Suprapubic skin (tissue), 4 donors: ENCODE measurements around the gene SMAD4. TPM values are rescaled to one million over a fixed set of nuclear protein-coding genes. Genes with fewer than 3 reads are reported as not detected.

Experiments used
- DNase-seq, 2 donors: peaks; one replicate each; pipeline ENCODE4 v3.0.0-alpha.2; 2019; ENCODE audit warnings: low spot score in 2 of 2
- H3K27ac ChIP-seq: fragments of 200-600 bp; sonication (generic); one replicate; pipeline ENCODE4 v1.5.1; 2019
- H3K27me3 ChIP-seq: fragments of 200-600 bp; sonication (generic); one replicate; pipeline ENCODE4 v1.5.1; 2019
- H3K36me3 ChIP-seq: fragments of 200-600 bp; sonication (generic); one replicate; pipeline ENCODE4 v1.5.1; 2019
- H3K4me1 ChIP-seq: fragments of 200-600 bp; sonication (generic); one replicate; pipeline ENCODE4 v1.5.1; 2019
- H3K4me3 ChIP-seq: fragments of 200-600 bp; sonication (generic); one replicate; pipeline ENCODE4 v1.5.1; 2019; ENCODE audit warnings: mild to moderate bottlenecking
- H3K9me3 ChIP-seq: fragments of 200-600 bp; sonication (generic); one replicate; pipeline ENCODE4 v1.5.1; 2019
- EP300 ChIP-seq: sonication (generic); formaldehyde crosslinking; IDR thresholded peaks from one replicate; pipeline ENCODE4 v1.6.1; 2017; ENCODE audit warnings: antibody characterized with exemption
- POLR2A ChIP-seq, 2 donors: fragments of 450-650 bp; IDR thresholded peaks; one replicate each; pipeline ENCODE4 v1.6.1; 2017; ENCODE audit warnings: antibody characterized with exemption in 2 of 2, mild to moderate bottlenecking in 2 of 2, moderate library complexity in 2 of 2
- POLR2AphosphoS5 ChIP-seq, 3 donors: sonication (generic); formaldehyde crosslinking; IDR thresholded peaks; one replicate each; pipeline ENCODE4 v1.6.1; 2017; ENCODE audit warnings: antibody characterized with exemption in 3 of 3
- WGBS: methylation state at CpG from one replicate; pipeline ENCODE4 v1.1.5; 2018; 5-methylcytosine and 5-hydroxymethylcytosine counted together
- total RNA-seq, 4 donors: library from RNA; depleted of rRNA; stranded (reverse); fragments of >200 nt; gene quantifications; one replicate each; pipeline ENCODE4 v1.1.0, GENCODE V29; 2016
- TF ChIP-seq, protein P1 (sequence below), 2 donors: fragments of 200-600 bp in 1 of 2; fragments of 450-650 bp in 1 of 2; sonication (generic) in 1 of 2; IDR thresholded peaks; one replicate each; pipeline ENCODE4 v1.5.1; 2016 to 2019; ENCODE audit warnings: antibody characterized with exemption in 2 of 2, mild to moderate bottlenecking in 1 of 2, moderate library complexity in 1 of 2

SMAD4 gene
- total RNA-seq, 4 donors from 2014 or later, result 58.9 to 112 (median 99.7) TPM

DNA sequence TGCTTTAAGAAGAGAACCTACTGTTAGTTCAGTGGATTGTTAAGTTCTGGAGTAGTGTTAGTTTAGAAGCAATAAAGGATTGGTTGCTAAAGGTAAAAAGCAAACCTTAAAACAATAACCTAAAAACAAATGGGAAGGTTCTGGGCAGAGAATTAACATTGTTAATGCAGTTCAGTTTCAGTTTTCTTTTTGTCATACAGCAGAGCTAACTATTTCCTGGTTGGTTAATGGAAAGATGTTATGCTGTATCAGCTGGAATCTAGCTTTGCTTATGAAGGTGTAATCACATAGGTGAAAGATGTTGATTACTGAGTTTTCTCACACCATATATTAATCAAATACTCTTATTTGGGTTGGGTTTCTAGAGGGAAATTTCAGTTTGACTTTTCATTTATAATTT, 23.8 kb downstream of the SMAD4 start:
- H3K4me1 ChIP-seq, result peaks cover 3% of the 10 kb centered on the region
- no peak for DNase-seq
- no peaks in the 10 kb centered on the region for H3K9me3 ChIP-seq
- H3K27ac ChIP-seq, result no peak overlapping the region
- peaks cover 39% of the 10 kb centered on the region for H3K36me3 ChIP-seq
- no peak overlapping the region for H3K4me3 ChIP-seq
- no peaks in the 10 kb centered on the region for H3K27me3 ChIP-seq
- TF ChIP-seq POLR2AphosphoS5 (IDR thresholded peaks at IDR 0.05) (no peak), POLR2A (IDR thresholded peaks at IDR 0.05) (no peak), EP300 (no peak)
- TF ChIP-seq, protein P1, sequence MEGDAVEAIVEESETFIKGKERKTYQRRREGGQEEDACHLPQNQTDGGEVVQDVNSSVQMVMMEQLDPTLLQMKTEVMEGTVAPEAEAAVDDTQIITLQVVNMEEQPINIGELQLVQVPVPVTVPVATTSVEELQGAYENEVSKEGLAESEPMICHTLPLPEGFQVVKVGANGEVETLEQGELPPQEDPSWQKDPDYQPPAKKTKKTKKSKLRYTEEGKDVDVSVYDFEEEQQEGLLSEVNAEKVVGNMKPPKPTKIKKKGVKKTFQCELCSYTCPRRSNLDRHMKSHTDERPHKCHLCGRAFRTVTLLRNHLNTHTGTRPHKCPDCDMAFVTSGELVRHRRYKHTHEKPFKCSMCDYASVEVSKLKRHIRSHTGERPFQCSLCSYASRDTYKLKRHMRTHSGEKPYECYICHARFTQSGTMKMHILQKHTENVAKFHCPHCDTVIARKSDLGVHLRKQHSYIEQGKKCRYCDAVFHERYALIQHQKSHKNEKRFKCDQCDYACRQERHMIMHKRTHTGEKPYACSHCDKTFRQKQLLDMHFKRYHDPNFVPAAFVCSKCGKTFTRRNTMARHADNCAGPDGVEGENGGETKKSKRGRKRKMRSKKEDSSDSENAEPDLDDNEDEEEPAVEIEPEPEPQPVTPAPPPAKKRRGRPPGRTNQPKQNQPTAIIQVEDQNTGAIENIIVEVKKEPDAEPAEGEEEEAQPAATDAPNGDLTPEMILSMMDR (IDR thresholded peaks at IDR 0.05), result no peak

DNA sequence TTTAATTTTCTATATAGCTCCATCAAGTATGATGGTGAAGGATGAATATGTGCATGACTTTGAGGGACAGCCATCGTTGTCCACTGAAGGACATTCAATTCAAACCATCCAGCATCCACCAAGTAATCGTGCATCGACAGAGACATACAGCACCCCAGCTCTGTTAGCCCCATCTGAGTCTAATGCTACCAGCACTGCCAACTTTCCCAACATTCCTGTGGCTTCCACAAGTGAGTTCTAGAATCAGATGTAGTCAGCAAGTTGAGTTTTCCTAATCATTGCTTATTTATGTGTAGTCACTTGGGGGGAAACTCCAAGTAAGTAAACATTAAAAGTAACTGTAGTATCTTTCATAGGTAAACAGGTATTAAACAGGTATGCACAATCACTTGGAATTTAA, 24.8 kb downstream of the SMAD4 start:
- Histone ChIP-seq H3K27ac (no peak overlapping the region), H3K4me1 (peaks cover 3% of the 10 kb centered on the region), H3K4me3 (no peak overlapping the region), H3K27me3 (no peaks in the 10 kb centered on the region), H3K36me3 (peaks cover 45% of the 10 kb centered on the region), H3K9me3 (no peaks in the 10 kb centered on the region)
- 81% methylated on average over 3 of the region's 3 CpGs for WGBS
- TF ChIP-seq POLR2AphosphoS5 (IDR thresholded peaks at IDR 0.05), result no peak
- TF ChIP-seq, protein P1 (IDR thresholded peaks at IDR 0.05), result no peak
- no peak for TF ChIP-seq EP300
- DNase-seq, result no peak

DNA sequence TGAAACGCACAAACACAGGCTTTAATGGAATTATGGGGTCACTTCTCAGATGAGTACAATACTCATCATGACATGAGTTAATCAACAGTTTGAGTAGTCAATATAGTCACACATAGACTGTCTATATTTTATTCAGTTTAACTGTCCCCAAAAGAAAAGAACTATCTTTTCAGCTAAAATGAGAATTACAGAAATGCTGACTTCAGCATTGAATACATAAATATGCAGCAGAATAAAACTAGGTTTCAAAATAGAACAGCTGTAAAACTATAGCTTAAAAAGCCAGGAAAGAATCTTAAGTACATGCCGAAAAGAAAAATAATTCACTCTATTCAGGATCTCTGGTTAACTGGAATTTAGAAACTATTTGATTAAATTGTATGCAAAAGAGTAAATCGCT, 30.0 kb downstream of the SMAD4 start:
- no peak overlapping the region for H3K4me3 ChIP-seq
- H3K27me3 ChIP-seq, result no peaks in the 10 kb centered on the region
- H3K9me3 ChIP-seq, result no peaks in the 10 kb centered on the region
- 91% methylated on average over 3 of the region's 3 CpGs for WGBS
- no peaks in the 10 kb centered on the region for H3K4me1 ChIP-seq
- TF ChIP-seq POLR2A (IDR thresholded peaks at IDR 0.05), result no peak
- no peak for DNase-seq
- no peak overlapping the region for H3K27ac ChIP-seq
- H3K36me3 ChIP-seq, result peaks cover 73% of the 10 kb centered on the region

DNA sequence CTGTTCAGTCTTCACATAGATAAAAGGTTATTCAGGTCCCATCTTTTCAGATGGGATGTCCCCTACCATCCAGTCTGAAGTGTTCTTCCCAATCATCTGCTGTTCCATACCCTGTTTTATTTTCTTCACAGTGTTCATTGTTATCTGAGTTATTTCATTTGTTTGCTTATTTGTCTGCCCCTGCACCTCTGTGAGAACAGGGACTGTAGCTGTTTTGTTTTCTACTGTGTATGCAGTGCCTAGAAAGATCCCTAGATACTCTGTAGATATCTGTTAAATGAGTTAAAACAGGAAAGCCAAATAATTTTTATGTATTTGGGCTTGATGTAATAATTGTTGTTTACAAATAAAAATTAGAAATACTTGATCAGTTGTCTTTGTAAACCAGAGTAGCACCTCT, 34.2 kb downstream of the SMAD4 start:
- no peak for DNase-seq
- Histone ChIP-seq H3K9me3 (no peaks in the 10 kb centered on the region), H3K27me3 (no peaks in the 10 kb centered on the region), H3K36me3 (peaks cover 83% of the 10 kb centered on the region), H3K4me1 (no peaks in the 10 kb centered on the region), H3K4me3 (no peak overlapping the region), H3K27ac (no peak overlapping the region)
- TF ChIP-seq EP300, result no peak
- TF ChIP-seq POLR2AphosphoS5 (IDR thresholded peaks at IDR 0.05), result no peak
- TF ChIP-seq, protein P1 (IDR thresholded peaks at IDR 0.05), result no peak
- TF ChIP-seq POLR2A (IDR thresholded peaks at IDR 0.05), result no peak

GRCh38 chr18:51066273-51066672, 36.3 kb downstream of the SMAD4 start:
- WGBS, result 77% methylated on average over 4 of the region's 4 CpGs
- Histone ChIP-seq H3K9me3 (no peaks in the 10 kb centered on the region), H3K36me3 (peaks cover 78% of the 10 kb centered on the region), H3K4me3 (no peak overlapping the region), H3K27ac (no peak overlapping the region), H3K4me1 (no peaks in the 10 kb centered on the region), H3K27me3 (no peaks in the 10 kb centered on the region)
- TF ChIP-seq EP300, result no peak
- no peak for TF ChIP-seq POLR2AphosphoS5 (IDR thresholded peaks at IDR 0.05)
- no peak for TF ChIP-seq POLR2A (IDR thresholded peaks at IDR 0.05)
- TF ChIP-seq, protein P1 (IDR thresholded peaks at IDR 0.05), result no peak
- no peak for DNase-seq

- Histone ChIP-seq H3K27ac (no peak overlapping the region), H3K4me1 (no peaks in the 10 kb centered on the region), H3K36me3 (peaks cover 68% of the 10 kb centered on the region), H3K4me3 (no peak overlapping the region), H3K27me3 (no peaks in the 10 kb centered on the region), H3K9me3 (no peaks in the 10 kb centered on the region)
- DNase-seq, result no peak
- WGBS, result 80% methylated on average over 4 of the region's 4 CpGs
- TF ChIP-seq, protein P1 (IDR thresholded peaks at IDR 0.05), result no peak
Measured at GRCh38 chr18:51068105-51068504, 38.1 kb downstream of the SMAD4 start.
